Measurements from ENCODE around the gene PLEKHM3. TPM values are rescaled to one million over a fixed set of nuclear protein-coding genes. Genes with fewer than 3 reads are reported as not detected.
"Not testable (repeated sequence)": the region's sequence is repeated elsewhere in the genome, so short reads cannot be mapped to it uniquely, and the experiment has no call there.

PLEKHM3 gene
- total RNA-seq, 1 experiment from 2014 or later, result 3.4 TPM

- in situ Hi-C loops (cut with HindIII; ENCODE audit: low pct_unique_long_range_greater_than_20kb, low sequenced_read_pairs), result no loop called here
- DNase-seq (ENCODE audit: low read depth), result no peak
Observed at GRCh38 chr2:207911215-207911614, 114.1 kb downstream of the PLEKHM3 start.

GRCh38 chr2:207906495-207906894, 118.8 kb downstream of the PLEKHM3 start:
- in situ Hi-C loops (cut with HindIII; ENCODE audit: low pct_unique_long_range_greater_than_20kb, low sequenced_read_pairs), result not testable (repeated sequence)
- peak; percentile 10 for DNase-seq (ENCODE audit: low read depth)

GRCh38 chr2:207905546-207905945, 119.8 kb downstream of the PLEKHM3 start:
- in situ Hi-C loops (cut with HindIII; ENCODE audit: low pct_unique_long_range_greater_than_20kb, low sequenced_read_pairs), result no loop called here
- no peak for DNase-seq (ENCODE audit: low read depth)

- in situ Hi-C loops (cut with HindIII; ENCODE audit: low pct_unique_long_range_greater_than_20kb, low sequenced_read_pairs), result no loop called here
- DNase-seq (ENCODE audit: low read depth), result no peak
Observed at GRCh38 chr2:207903236-207903635, 122.1 kb downstream of the PLEKHM3 start.

GRCh38 chr2:207902821-207903220, 122.5 kb downstream of the PLEKHM3 start:
- no peak for DNase-seq (ENCODE audit: low read depth)
- in situ Hi-C loops (cut with HindIII; ENCODE audit: low pct_unique_long_range_greater_than_20kb, low sequenced_read_pairs), result no loop called here

- DNase-seq (ENCODE audit: low read depth), result no peak
- in situ Hi-C loops (cut with HindIII; ENCODE audit: low pct_unique_long_range_greater_than_20kb, low sequenced_read_pairs), result no loop called here
Observed at GRCh38 chr2:207901829-207902228, 123.5 kb downstream of the PLEKHM3 start.

GRCh38 chr2:207901401-207901800, 123.9 kb downstream of the PLEKHM3 start:
- no peak for DNase-seq (ENCODE audit: low read depth)
- in situ Hi-C loops (cut with HindIII; ENCODE audit: low pct_unique_long_range_greater_than_20kb, low sequenced_read_pairs), result no loop called here

- no peak for DNase-seq (ENCODE audit: low read depth)
- in situ Hi-C loops (cut with HindIII; ENCODE audit: low pct_unique_long_range_greater_than_20kb, low sequenced_read_pairs), result no loop called here
Observed at GRCh38 chr2:207898354-207898695, 127.0 kb downstream of the PLEKHM3 start.

GRCh38 chr2:207897541-207898353, 127.6 kb downstream of the PLEKHM3 start:
- in situ Hi-C loops (cut with HindIII; ENCODE audit: low pct_unique_long_range_greater_than_20kb, low sequenced_read_pairs), result no loop called here
- DNase-seq (ENCODE audit: low read depth), result no peak

GRCh38 chr2:207896525-207897285, 128.6 kb downstream of the PLEKHM3 start:
- in situ Hi-C loops (cut with HindIII; ENCODE audit: low pct_unique_long_range_greater_than_20kb, low sequenced_read_pairs), result no loop called here

GRCh38 chr2:207895274-207895860, 130.0 kb downstream of the PLEKHM3 start:
- no peak for DNase-seq (ENCODE audit: low read depth)
- in situ Hi-C loops (cut with HindIII; ENCODE audit: low pct_unique_long_range_greater_than_20kb, low sequenced_read_pairs), result no loop called here

More at GRCh38 chr2:207896525-207897285, 128.6 kb downstream of the PLEKHM3 start:
- no peak for DNase-seq (ENCODE audit: low read depth)

- in situ Hi-C loops (cut with HindIII; ENCODE audit: low pct_unique_long_range_greater_than_20kb, low sequenced_read_pairs), result no loop called here
- no peak for DNase-seq (ENCODE audit: low read depth)
Observed at GRCh38 chr2:207892716-207893402, 132.5 kb downstream of the PLEKHM3 start.

GRCh38 chr2:207891086-207891844, 134.1 kb downstream of the PLEKHM3 start:
- no peak for DNase-seq (ENCODE audit: low read depth)

GRCh38 chr2:207887500-207887899, 137.8 kb downstream of the PLEKHM3 start:
- no peak for DNase-seq (ENCODE audit: low read depth)
- in situ Hi-C loops (cut with HindIII; ENCODE audit: low pct_unique_long_range_greater_than_20kb, low sequenced_read_pairs), result no loop called here

More at GRCh38 chr2:207891086-207891844, 134.1 kb downstream of the PLEKHM3 start:
- in situ Hi-C loops (cut with HindIII; ENCODE audit: low pct_unique_long_range_greater_than_20kb, low sequenced_read_pairs), result no loop called here

- in situ Hi-C loops (cut with HindIII; ENCODE audit: low pct_unique_long_range_greater_than_20kb, low sequenced_read_pairs), result no loop called here
- no peak for DNase-seq (ENCODE audit: low read depth)
Observed at GRCh38 chr2:207885010-207885409, 140.3 kb downstream of the PLEKHM3 start.

GRCh38 chr2:207884127-207884526, 141.2 kb downstream of the PLEKHM3 start:
- in situ Hi-C loops (cut with HindIII; ENCODE audit: low pct_unique_long_range_greater_than_20kb, low sequenced_read_pairs), result no loop called here
- DNase-seq (ENCODE audit: low read depth), result no peak

GRCh38 chr2:207883002-207883780, 142.1 kb downstream of the PLEKHM3 start:
- no peak for DNase-seq (ENCODE audit: low read depth)
- in situ Hi-C loops (cut with HindIII; ENCODE audit: low pct_unique_long_range_greater_than_20kb, low sequenced_read_pairs), result no loop called here

Data from Caki2 (cell line).